Measurements from ENCODE around the gene PLCB2.

The PLCB2 gene

GRCh38 chr15:40274350-40275274 is 33.1 kb downstream of the PLCB2 start:
- H3K27ac ChIP-seq (ENCODE audit: low read length), result no peak overlapping the region
- no peaks in the 10 kb centered on the region for H4K20me1 ChIP-seq (ENCODE audit: insufficient read depth, low read length)
- no peak overlapping the region for H2AFZ ChIP-seq (ENCODE audit: low read depth, low read length)
- peaks cover 11% of the 10 kb centered on the region for H3K27me3 ChIP-seq (ENCODE audit: insufficient read depth, low read length, poor library complexity)
- DNase-seq (peak; percentile 83), ATAC-seq (ENCODE audit: insufficient read depth, low read depth) (peak; percentile 76)
- no peak overlapping the region for H3K4me2 ChIP-seq (ENCODE audit: insufficient read depth, low read length)
- peaks cover 16% of the 10 kb centered on the region for H3K4me1 ChIP-seq (ENCODE audit: insufficient read depth, low read length)
- no peaks in the 10 kb centered on the region for H3K36me3 ChIP-seq (ENCODE audit: insufficient read depth, low read length)
- no peak overlapping the region for H3K9ac ChIP-seq (ENCODE audit: low read depth, low read length)
- no peaks in the 10 kb centered on the region for H3K79me2 ChIP-seq (ENCODE audit: insufficient read depth, low read length)
- TF ChIP-seq, protein P1, sequence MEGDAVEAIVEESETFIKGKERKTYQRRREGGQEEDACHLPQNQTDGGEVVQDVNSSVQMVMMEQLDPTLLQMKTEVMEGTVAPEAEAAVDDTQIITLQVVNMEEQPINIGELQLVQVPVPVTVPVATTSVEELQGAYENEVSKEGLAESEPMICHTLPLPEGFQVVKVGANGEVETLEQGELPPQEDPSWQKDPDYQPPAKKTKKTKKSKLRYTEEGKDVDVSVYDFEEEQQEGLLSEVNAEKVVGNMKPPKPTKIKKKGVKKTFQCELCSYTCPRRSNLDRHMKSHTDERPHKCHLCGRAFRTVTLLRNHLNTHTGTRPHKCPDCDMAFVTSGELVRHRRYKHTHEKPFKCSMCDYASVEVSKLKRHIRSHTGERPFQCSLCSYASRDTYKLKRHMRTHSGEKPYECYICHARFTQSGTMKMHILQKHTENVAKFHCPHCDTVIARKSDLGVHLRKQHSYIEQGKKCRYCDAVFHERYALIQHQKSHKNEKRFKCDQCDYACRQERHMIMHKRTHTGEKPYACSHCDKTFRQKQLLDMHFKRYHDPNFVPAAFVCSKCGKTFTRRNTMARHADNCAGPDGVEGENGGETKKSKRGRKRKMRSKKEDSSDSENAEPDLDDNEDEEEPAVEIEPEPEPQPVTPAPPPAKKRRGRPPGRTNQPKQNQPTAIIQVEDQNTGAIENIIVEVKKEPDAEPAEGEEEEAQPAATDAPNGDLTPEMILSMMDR (IDR thresholded peaks at IDR 0.05; ENCODE audit: borderline replicate concordance, extremely low read depth, low read length, poor library complexity, severe bottlenecking), result peak; percentile 100
- no peak for TF ChIP-seq EZH2 (IDR thresholded peaks at IDR 0.05; ENCODE audit: borderline replicate concordance, low read depth, low read length, severe bottlenecking)
- no peak overlapping the region for H3K4me3 ChIP-seq (ENCODE audit: low read depth in 1 of 2, low read length in 2 of 2)
- no peaks in the 10 kb centered on the region for H3K9me3 ChIP-seq (ENCODE audit: insufficient read depth, low read length, severe bottlenecking)

DNA sequence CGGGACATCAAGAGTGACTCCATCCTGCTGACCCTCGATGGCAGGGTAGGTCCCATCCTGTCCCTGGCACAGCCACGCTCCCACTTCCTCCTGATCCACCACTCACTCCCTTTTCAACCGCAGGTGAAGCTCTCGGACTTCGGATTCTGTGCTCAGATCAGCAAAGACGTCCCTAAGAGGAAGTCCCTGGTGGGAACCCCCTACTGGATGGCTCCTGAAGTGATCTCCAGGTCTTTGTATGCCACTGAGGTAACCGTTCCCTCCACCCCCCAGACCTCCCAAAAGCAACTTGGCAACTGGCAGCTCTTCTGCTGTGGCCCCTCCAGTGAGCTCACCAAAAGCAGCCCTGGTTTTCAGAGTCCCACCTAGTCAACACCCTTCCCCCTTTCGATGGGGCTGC is 34.3 kb downstream of the PLCB2 start:
- Histone ChIP-seq H2AFZ (ENCODE audit: low read depth, low read length) (no peak overlapping the region), H3K27me3 (ENCODE audit: insufficient read depth, low read length, poor library complexity) (peaks cover 5% of the 10 kb centered on the region), H3K36me3 (ENCODE audit: insufficient read depth, low read length) (no peaks in the 10 kb centered on the region), H3K9ac (ENCODE audit: low read depth, low read length) (no peak overlapping the region), H3K4me1 (ENCODE audit: insufficient read depth, low read length) (peaks cover 10% of the 10 kb centered on the region), H4K20me1 (ENCODE audit: insufficient read depth, low read length) (no peaks in the 10 kb centered on the region), H3K4me3 (ENCODE audit: low read depth in 1 of 2, low read length in 2 of 2) (no peak overlapping the region), H3K4me2 (ENCODE audit: insufficient read depth, low read length) (no peak overlapping the region), H3K79me2 (ENCODE audit: insufficient read depth, low read length) (no peaks in the 10 kb centered on the region), H3K27ac (ENCODE audit: low read length) (no peak overlapping the region), H3K9me3 (ENCODE audit: insufficient read depth, low read length, severe bottlenecking) (no peaks in the 10 kb centered on the region)
- ATAC-seq (ENCODE audit: insufficient read depth, low read depth) (no peak), DNase-seq (no peak)
- TF ChIP-seq EZH2 (IDR thresholded peaks at IDR 0.05; ENCODE audit: borderline replicate concordance, low read depth, low read length, severe bottlenecking), result no peak
- TF ChIP-seq, protein P1 (IDR thresholded peaks at IDR 0.05; ENCODE audit: borderline replicate concordance, extremely low read depth, low read length, poor library complexity, severe bottlenecking), result no peak

GRCh38 chr15:40272485-40273056 is 35.2 kb downstream of the PLCB2 start:
- TF ChIP-seq EZH2 (IDR thresholded peaks at IDR 0.05; ENCODE audit: borderline replicate concordance, low read depth, low read length, severe bottlenecking), result no peak
- TF ChIP-seq, protein P1 (IDR thresholded peaks at IDR 0.05; ENCODE audit: borderline replicate concordance, extremely low read depth, low read length, poor library complexity, severe bottlenecking), result peak; percentile 31
- no peaks in the 10 kb centered on the region for H3K79me2 ChIP-seq (ENCODE audit: insufficient read depth, low read length)
- H3K27ac ChIP-seq (ENCODE audit: low read length), result no peak overlapping the region
- peaks cover 9% of the 10 kb centered on the region for H3K4me1 ChIP-seq (ENCODE audit: insufficient read depth, low read length)
- ATAC-seq (ENCODE audit: insufficient read depth, low read depth), result no peak
- no peaks in the 10 kb centered on the region for H4K20me1 ChIP-seq (ENCODE audit: insufficient read depth, low read length)
- H3K27me3 ChIP-seq (ENCODE audit: insufficient read depth, low read length, poor library complexity), result peaks cover 4% of the 10 kb centered on the region
- H3K4me2 ChIP-seq (ENCODE audit: insufficient read depth, low read length), result no peak overlapping the region
- H2AFZ ChIP-seq (ENCODE audit: low read depth, low read length), result no peak overlapping the region
- no peak for DNase-seq
- H3K4me3 ChIP-seq (ENCODE audit: low read depth in 1 of 2, low read length in 2 of 2), result no peak overlapping the region
- H3K36me3 ChIP-seq (ENCODE audit: insufficient read depth, low read length), result no peaks in the 10 kb centered on the region
- H3K9me3 ChIP-seq (ENCODE audit: insufficient read depth, low read length, severe bottlenecking), result no peaks in the 10 kb centered on the region
- no peak overlapping the region for H3K9ac ChIP-seq (ENCODE audit: low read depth, low read length)
